HEK293 (cell line): ENCODE measurements around the gene PIK3R2.

Source experiments
- GLIS2 ChIP-seq: fragments of 450-650 bp; formaldehyde crosslinking; IDR thresholded peaks from 2 replicates; pipeline ENCODE4 v1.5.1; 2016; ENCODE audit warnings: missing biosample characterization, missing genetic modification characterization
- MYNN ChIP-seq: fragments of 450-650 bp; formaldehyde crosslinking; IDR thresholded peaks from 2 replicates; pipeline ENCODE4 v1.5.1; 2016; ENCODE audit warnings: missing biosample characterization, missing genetic modification characterization, borderline replicate concordance
- TCF7L2 ChIP-seq: IDR thresholded peaks from 2 replicates; pipeline ENCODE4 v1.6.1; 2011; ENCODE audit warnings: low read depth, mild to moderate bottlenecking, inconsistent platforms, low read length, moderate library complexity, borderline replicate concordance
- TRIM28 ChIP-seq: IDR thresholded peaks from 2 replicates; pipeline ENCODE4 v1.6.1; 2011; ENCODE audit warnings: low read length, control low read depth, borderline replicate concordance
- YY1 ChIP-seq: fragments of 450-650 bp; formaldehyde crosslinking; IDR thresholded peaks from 2 replicates; pipeline ENCODE4 v1.5.1; 2018; ENCODE audit warnings: missing biosample characterization, missing genetic modification characterization
- ZNF146 ChIP-seq: fragments of 450-650 bp; formaldehyde crosslinking; IDR thresholded peaks from 2 replicates; pipeline ENCODE4 v1.5.1; 2016; ENCODE audit warnings: missing biosample characterization, missing genetic modification characterization
- ZNF169 ChIP-seq: fragments of 450-650 bp; formaldehyde crosslinking; IDR thresholded peaks from 2 replicates; pipeline ENCODE4 v1.5.1; 2016; ENCODE audit warnings: missing biosample characterization, missing genetic modification characterization
- ZNF555 ChIP-seq: fragments of 450-650 bp; formaldehyde crosslinking; conservative IDR thresholded peaks from 2 replicates; pipeline ENCODE4 v1.5.1; 2017; ENCODE audit warnings: missing biosample characterization, mild to moderate bottlenecking, missing genetic modification characterization, inconsistent platforms
- ZNF600 ChIP-seq: fragments of 450-650 bp; formaldehyde crosslinking; IDR thresholded peaks from 2 replicates; pipeline ENCODE4 v1.5.1; 2016; ENCODE audit warnings: missing biosample characterization, missing genetic modification characterization
- ZNF76 ChIP-seq: fragments of 450-650 bp; formaldehyde crosslinking; IDR thresholded peaks from 2 replicates; pipeline ENCODE4; 2016; ENCODE audit warnings: low read depth, missing biosample characterization, missing genetic modification characterization, borderline replicate concordance
- TF ChIP-seq, protein P1 (sequence below): fragments of 450-650 bp; formaldehyde crosslinking; IDR thresholded peaks from 2 replicates; pipeline ENCODE4 v1.5.1; 2016; ENCODE audit warnings: missing biosample characterization, missing genetic modification characterization
- TF ChIP-seq, protein P2 (sequence below): fragments of 450-650 bp; formaldehyde crosslinking; IDR thresholded peaks from 2 replicates; pipeline ENCODE4 v1.5.1; 2016; ENCODE audit warnings: missing biosample characterization, missing genetic modification characterization

DNA sequence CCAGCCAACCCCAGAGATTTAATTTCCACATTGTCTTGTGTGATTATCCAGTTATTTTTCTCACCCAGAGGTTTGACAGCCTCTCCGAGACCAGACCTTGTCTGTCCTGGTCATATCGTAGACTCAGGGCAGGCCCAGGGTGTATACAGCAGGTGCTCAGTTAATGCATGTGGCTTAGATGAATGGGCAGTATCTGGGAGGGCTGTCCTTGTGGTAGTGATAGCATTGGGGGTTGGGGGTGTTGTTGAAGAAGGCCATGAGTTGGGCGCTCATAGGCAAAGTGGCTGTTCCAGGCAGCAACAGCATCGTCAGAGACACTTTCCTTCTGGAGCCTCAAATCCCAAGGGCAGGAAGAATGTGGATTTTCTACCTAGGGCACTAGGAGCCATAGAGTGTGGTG is 38.5 kb upstream of the PIK3R2 start:
- TF ChIP-seq YY1 (tag by site-specific recombination) (no peak), TCF7L2 (no peak), TRIM28 (no peak), ZNF76 (tag by site-specific recombination) (no peak), MYNN (tag by site-specific recombination) (no peak), ZNF169 (tag by site-specific recombination) (no peak), ZNF146 (tag by site-specific recombination) (no peak), ZNF600 (tag by site-specific recombination) (no peak), ZNF555 (tag by site-specific recombination) (no peak), GLIS2 (tag by site-specific recombination) (no peak)
- TF ChIP-seq, protein P1, sequence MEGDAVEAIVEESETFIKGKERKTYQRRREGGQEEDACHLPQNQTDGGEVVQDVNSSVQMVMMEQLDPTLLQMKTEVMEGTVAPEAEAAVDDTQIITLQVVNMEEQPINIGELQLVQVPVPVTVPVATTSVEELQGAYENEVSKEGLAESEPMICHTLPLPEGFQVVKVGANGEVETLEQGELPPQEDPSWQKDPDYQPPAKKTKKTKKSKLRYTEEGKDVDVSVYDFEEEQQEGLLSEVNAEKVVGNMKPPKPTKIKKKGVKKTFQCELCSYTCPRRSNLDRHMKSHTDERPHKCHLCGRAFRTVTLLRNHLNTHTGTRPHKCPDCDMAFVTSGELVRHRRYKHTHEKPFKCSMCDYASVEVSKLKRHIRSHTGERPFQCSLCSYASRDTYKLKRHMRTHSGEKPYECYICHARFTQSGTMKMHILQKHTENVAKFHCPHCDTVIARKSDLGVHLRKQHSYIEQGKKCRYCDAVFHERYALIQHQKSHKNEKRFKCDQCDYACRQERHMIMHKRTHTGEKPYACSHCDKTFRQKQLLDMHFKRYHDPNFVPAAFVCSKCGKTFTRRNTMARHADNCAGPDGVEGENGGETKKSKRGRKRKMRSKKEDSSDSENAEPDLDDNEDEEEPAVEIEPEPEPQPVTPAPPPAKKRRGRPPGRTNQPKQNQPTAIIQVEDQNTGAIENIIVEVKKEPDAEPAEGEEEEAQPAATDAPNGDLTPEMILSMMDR, result no peak
- TF ChIP-seq, protein P2, sequence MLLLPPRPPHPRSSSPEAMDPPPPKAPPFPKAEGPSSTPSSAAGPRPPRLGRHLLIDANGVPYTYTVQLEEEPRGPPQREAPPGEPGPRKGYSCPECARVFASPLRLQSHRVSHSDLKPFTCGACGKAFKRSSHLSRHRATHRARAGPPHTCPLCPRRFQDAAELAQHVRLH (tag by site-specific recombination), result no peak
